Activated naive CD8-positive, alpha-beta T cell treated with anti-CD3 and anti-CD28 coated beads, Interleukin-2, amount 50 U/mL, for 24 hours (primary cell): ENCODE results near the gene YOD1.
"Not testable (repeated sequence)": the region's sequence is repeated elsewhere in the genome, so short reads cannot be mapped to it uniquely, and the experiment has no call there.

ENCODE experiments used
- ATAC-seq: fragments of 150-1000 bp; cut with Tn5 transposase; one replicate; pipeline ENCODE4 v1.10.0; 2021
- DNase-seq: peaks from one replicate; pipeline ENCODE4 v3.0.0; 2021
- H3K27ac Mint-ChIP-seq: one replicate; pipeline ENCODE4 v1.8.0; 2021; ENCODE audit warnings: mild to moderate bottlenecking, mixed read lengths
- H3K27me3 Mint-ChIP-seq: one replicate; pipeline ENCODE4 v1.8.0; 2021; ENCODE audit warnings: mixed read lengths
- H3K36me3 Mint-ChIP-seq: one replicate; pipeline ENCODE4 v1.8.0; 2021; ENCODE audit warnings: low read depth, mixed read lengths
- H3K4me1 Mint-ChIP-seq: one replicate; pipeline ENCODE4 v1.8.0; 2021; ENCODE audit warnings: mixed read lengths
- H3K4me3 Mint-ChIP-seq: one replicate; pipeline ENCODE4 v1.8.0; 2021; ENCODE audit warnings: mild to moderate bottlenecking, moderate library complexity, mixed read lengths
- H3K9me3 Mint-ChIP-seq: one replicate; pipeline ENCODE4 v1.8.0; 2021; ENCODE audit warnings: mixed read lengths

Gene YOD1

GRCh38 chr1:207047505-207047904, 3.5 kb downstream of the YOD1 start:
- no peak overlapping the region for H3K4me3 Mint-ChIP-seq
- no peak overlapping the region for H3K27ac Mint-ChIP-seq
- no peaks in the 10 kb centered on the region for H3K27me3 Mint-ChIP-seq
- DNase-seq: no peak
- H3K4me1 Mint-ChIP-seq: peaks cover 87% of the 10 kb centered on the region
- H3K9me3 Mint-ChIP-seq: no peaks in the 10 kb centered on the region
- no peak for ATAC-seq
- H3K36me3 Mint-ChIP-seq: peaks cover 44% of the 10 kb centered on the region

DNA sequence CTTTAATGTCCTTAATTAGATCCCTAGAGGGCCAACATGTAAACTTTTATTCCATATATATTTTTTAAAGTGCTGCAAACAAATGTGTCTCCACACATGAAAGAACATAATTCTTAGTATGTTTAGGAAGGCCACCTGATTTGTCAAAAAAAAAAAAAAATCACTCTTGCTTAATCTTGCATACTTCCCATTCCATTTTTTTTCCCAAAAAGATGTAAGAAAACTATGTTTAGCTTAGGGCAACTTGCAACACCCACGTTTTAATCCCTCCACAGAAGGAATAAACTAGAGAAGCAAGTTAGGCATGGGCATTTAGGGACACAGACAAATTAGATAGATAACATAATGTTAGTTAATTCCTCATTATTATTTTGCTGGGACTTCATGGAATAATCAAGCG, 5.6 kb downstream of the YOD1 start:
- Mint-ChIP-seq H3K4me1 (peaks cover 72% of the 10 kb centered on the region), H3K27ac (no peak overlapping the region), H3K36me3 (peaks cover 45% of the 10 kb centered on the region), H3K4me3 (no peak overlapping the region), H3K9me3 (no peaks in the 10 kb centered on the region), H3K27me3 (no peaks in the 10 kb centered on the region)
- ATAC-seq (no peak), DNase-seq (no peak)

- not testable (repeated sequence) for ATAC-seq, H3K27me3 Mint-ChIP-seq
These were observed 9.6 kb downstream of the YOD1 start for GRCh38 chr1:207041397-207041796.

DNA sequence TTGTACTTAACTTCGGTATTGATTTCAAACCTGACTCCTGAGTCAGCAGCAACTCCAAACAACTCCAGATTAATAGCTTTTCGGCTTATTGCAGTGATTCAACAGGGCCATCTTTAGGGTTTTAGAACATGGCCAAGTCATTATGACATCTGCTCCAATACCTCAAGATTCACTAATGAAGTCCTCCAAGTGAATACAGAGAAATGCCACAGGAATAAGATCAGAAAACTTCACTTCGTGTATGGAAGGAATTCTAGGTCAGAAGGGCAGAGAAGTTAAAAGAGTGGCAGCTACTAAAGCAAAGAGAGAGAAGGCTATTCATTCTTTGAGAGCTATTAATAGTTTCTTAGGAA, 10.9 kb downstream of the YOD1 start:
- no peaks in the 10 kb centered on the region for H3K9me3 Mint-ChIP-seq
- H3K4me3 Mint-ChIP-seq: no peak overlapping the region
- peaks cover 3% of the 10 kb centered on the region for H3K27me3 Mint-ChIP-seq
- peaks cover 25% of the 10 kb centered on the region for H3K4me1 Mint-ChIP-seq
- no peak overlapping the region for H3K27ac Mint-ChIP-seq
- DNase-seq (no peak), ATAC-seq (no peak)
- H3K36me3 Mint-ChIP-seq: peaks cover 11% of the 10 kb centered on the region

More at GRCh38 chr1:207041397-207041796, 9.6 kb downstream of the YOD1 start:
- not testable (repeated sequence) for H3K4me3 Mint-ChIP-seq, H3K9me3 Mint-ChIP-seq, H3K27ac Mint-ChIP-seq, DNase-seq
- Mint-ChIP-seq H3K4me1 (peaks cover 36% of the 10 kb centered on the region), H3K36me3 (peaks cover 20% of the 10 kb centered on the region)

DNA sequence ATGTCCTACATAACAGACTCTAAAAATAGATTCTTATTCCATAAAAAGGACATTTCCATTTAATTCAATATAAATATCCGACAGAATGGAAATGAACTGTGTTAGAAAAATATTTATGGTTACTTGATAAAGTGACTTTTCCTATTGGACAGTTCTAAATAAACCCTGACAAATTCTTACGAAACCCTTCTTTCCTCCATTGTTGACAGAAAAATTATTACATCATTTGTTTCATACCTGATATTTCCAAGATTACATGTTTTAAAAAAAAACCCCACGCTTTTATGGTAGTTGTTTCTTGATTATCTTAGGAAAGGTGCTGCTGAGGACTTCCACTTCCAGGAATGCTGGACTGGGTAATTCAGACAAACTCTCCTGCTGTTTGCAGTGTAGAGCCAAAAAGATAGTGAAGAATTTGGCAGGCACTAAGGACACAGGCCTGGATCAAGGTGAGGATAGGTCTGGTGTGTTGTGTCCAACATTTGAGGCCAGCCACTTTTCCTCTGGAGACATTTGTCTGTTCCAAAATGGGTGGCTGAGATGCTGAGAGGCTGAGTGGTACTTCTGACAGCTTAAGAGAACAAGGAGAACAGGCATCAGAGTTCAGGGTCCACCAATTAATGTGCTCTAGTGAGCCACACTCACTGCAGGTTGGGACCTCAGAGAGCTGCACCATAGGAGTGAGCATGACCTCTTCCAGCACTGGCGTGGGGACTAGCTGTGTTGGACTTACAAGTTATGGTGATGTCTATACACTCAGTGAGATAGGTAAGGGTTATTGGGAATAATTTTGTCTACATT, 11.4 kb downstream of the YOD1 start:
- no peak for DNase-seq
- Mint-ChIP-seq H3K27me3 (peaks cover 9% of the 10 kb centered on the region), H3K27ac (no peak overlapping the region), H3K4me1 (peaks cover 19% of the 10 kb centered on the region), H3K36me3 (peaks cover 5% of the 10 kb centered on the region), H3K4me3 (no peak overlapping the region), H3K9me3 (no peaks in the 10 kb centered on the region)
- no peak for ATAC-seq

GRCh38 chr1:207036865-207037264, 14.1 kb downstream of the YOD1 start:
- no peak overlapping the region for H3K27ac Mint-ChIP-seq
- no peaks in the 10 kb centered on the region for H3K4me1 Mint-ChIP-seq
- ATAC-seq (no peak), DNase-seq (no peak)
- H3K4me3 Mint-ChIP-seq: no peak overlapping the region
- H3K9me3 Mint-ChIP-seq: no peaks in the 10 kb centered on the region
- no peaks in the 10 kb centered on the region for H3K36me3 Mint-ChIP-seq
- peaks cover 27% of the 10 kb centered on the region for H3K27me3 Mint-ChIP-seq

- ATAC-seq (peak; percentile 54), DNase-seq (no peak)
- Mint-ChIP-seq H3K27me3 (peaks cover 35% of the 10 kb centered on the region), H3K9me3 (no peaks in the 10 kb centered on the region), H3K36me3 (no peaks in the 10 kb centered on the region), H3K4me3 (no peak overlapping the region), H3K4me1 (no peaks in the 10 kb centered on the region), H3K27ac (no peak overlapping the region)
These were observed 15.0 kb downstream of the YOD1 start for GRCh38 chr1:207035877-207036551.

- DNase-seq (no peak), ATAC-seq (peak; percentile 75)
- peaks cover 40% of the 10 kb centered on the region for H3K27me3 Mint-ChIP-seq
- no peaks in the 10 kb centered on the region for H3K36me3 Mint-ChIP-seq
- no peaks in the 10 kb centered on the region for H3K4me1 Mint-ChIP-seq
- H3K27ac Mint-ChIP-seq: no peak overlapping the region
- H3K4me3 Mint-ChIP-seq: no peak overlapping the region
- H3K9me3 Mint-ChIP-seq: no peaks in the 10 kb centered on the region
These were observed 16.0 kb downstream of the YOD1 start for GRCh38 chr1:207034998-207035397.

DNA sequence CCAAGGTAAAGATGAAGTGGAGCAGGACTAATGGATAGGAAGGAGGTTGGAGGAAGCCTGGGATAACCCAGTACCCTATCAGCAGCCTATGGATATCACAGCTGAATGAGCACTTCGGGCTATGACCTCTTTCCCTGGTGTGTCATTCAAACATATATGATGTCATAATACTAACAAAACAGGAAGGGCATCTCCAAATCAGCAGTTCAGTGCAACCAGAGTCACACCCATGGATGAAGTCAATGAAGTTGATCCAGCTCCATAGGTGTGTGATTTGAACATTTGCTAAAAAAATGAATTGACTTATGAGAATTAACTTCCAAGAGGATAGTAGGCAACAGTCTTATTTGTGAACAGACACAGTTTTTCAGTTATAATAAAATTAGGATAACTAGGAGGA, 16.8 kb downstream of the YOD1 start:
- H3K9me3 Mint-ChIP-seq: no peaks in the 10 kb centered on the region
- H3K27ac Mint-ChIP-seq: no peak overlapping the region
- H3K4me3 Mint-ChIP-seq: no peak overlapping the region
- DNase-seq: no peak
- peaks cover 44% of the 10 kb centered on the region for H3K27me3 Mint-ChIP-seq
- ATAC-seq: no peak
- no peaks in the 10 kb centered on the region for H3K4me1 Mint-ChIP-seq
- H3K36me3 Mint-ChIP-seq: no peaks in the 10 kb centered on the region

DNA sequence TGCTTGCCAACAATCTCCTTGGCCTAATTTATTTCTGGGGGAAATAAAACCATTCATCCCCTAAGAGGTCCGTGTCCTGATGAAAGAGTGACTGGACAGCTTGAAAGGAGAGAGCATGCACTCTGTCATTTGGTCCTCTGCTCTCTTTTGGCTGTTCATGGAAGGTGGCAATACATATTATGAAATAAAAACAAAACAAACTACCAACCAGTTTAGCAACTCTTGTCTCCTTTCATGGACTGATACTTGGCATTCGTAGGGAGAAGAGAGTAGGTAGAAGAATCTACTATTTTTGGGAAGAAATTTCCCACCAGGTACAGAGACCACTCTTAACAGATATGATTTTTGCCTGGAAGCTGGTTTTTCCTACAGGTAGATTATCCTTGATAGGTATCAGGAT, 17.7 kb downstream of the YOD1 start:
- H3K27ac Mint-ChIP-seq: no peak overlapping the region
- ATAC-seq (no peak), DNase-seq (no peak)
- peaks cover 50% of the 10 kb centered on the region for H3K27me3 Mint-ChIP-seq
- H3K4me1 Mint-ChIP-seq: no peaks in the 10 kb centered on the region
- H3K4me3 Mint-ChIP-seq: no peak overlapping the region
- no peaks in the 10 kb centered on the region for H3K9me3 Mint-ChIP-seq
- H3K36me3 Mint-ChIP-seq: no peaks in the 10 kb centered on the region

GRCh38 chr1:207032528-207033017, 18.4 kb downstream of the YOD1 start, which contains the start of gene C1orf116:
TSS of gene C1orf116 (minus strand) at chr1:207032756. CDS start at chr1:207027598, 5,158 bp downstream.
- Mint-ChIP-seq H3K4me3 (no peak within 1 kb of the TSS), H3K36me3 (no peaks in the 10 kb centered on the region), H3K27me3 (peaks cover 52% of the 10 kb centered on the region), H3K9me3 (no peaks in the 10 kb centered on the region), H3K4me1 (no peaks in the 10 kb centered on the region), H3K27ac (no peak within 1 kb of the TSS)
- DNase-seq: no peak
- ATAC-seq: no peak

GRCh38 chr1:207031632-207032264, 19.3 kb downstream of the YOD1 start:
- Mint-ChIP-seq H3K36me3 (no peaks in the 10 kb centered on the region), H3K27me3 (peaks cover 56% of the 10 kb centered on the region), H3K4me3 (no peak overlapping the region), H3K4me1 (no peaks in the 10 kb centered on the region), H3K27ac (no peak overlapping the region), H3K9me3 (no peaks in the 10 kb centered on the region)
- ATAC-seq: no peak
- no peak for DNase-seq

DNA sequence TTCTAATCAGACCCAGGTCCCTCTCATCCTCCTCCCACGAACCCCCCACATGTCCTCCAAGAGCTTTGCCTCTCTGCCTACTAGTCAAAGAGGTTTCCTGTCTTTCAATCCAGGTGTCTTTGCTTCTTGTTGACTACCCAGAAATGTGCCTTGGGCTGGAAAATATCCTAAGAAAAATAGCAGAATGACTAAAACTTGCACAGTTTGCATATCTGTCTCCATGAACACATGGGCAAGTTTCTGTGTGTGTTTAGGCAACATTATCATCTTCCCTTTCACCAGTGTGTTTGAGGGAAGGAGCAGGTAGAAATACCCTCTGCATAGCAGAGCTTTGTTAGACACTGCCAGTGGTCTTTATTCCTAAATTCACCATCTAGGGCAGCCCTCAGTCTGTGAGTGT, 20.0 kb downstream of the YOD1 start:
- no peaks in the 10 kb centered on the region for H3K4me1 Mint-ChIP-seq
- H3K27me3 Mint-ChIP-seq: peaks cover 56% of the 10 kb centered on the region
- ATAC-seq (no peak), DNase-seq (no peak)
- no peak overlapping the region for H3K4me3 Mint-ChIP-seq
- H3K36me3 Mint-ChIP-seq: no peaks in the 10 kb centered on the region
- H3K27ac Mint-ChIP-seq: no peak overlapping the region
- H3K9me3 Mint-ChIP-seq: no peaks in the 10 kb centered on the region

GRCh38 chr1:207030522-207031009, 20.4 kb downstream of the YOD1 start:
- no peaks in the 10 kb centered on the region for H3K9me3 Mint-ChIP-seq
- no peak overlapping the region for H3K4me3 Mint-ChIP-seq
- no peaks in the 10 kb centered on the region for H3K4me1 Mint-ChIP-seq
- no peak overlapping the region for H3K27ac Mint-ChIP-seq
- H3K27me3 Mint-ChIP-seq: peaks cover 56% of the 10 kb centered on the region
- ATAC-seq (no peak), DNase-seq (no peak)
- no peaks in the 10 kb centered on the region for H3K36me3 Mint-ChIP-seq
